ENCODE measurements around the gene HOXA7. TPM values are rescaled to one million over a fixed set of nuclear protein-coding genes. Genes with fewer than 3 reads are reported as not detected.

Gene HOXA7
- total and polyA plus RNA-seq, 11 donors: 0.29 TPM; not detected in 10

DNA sequence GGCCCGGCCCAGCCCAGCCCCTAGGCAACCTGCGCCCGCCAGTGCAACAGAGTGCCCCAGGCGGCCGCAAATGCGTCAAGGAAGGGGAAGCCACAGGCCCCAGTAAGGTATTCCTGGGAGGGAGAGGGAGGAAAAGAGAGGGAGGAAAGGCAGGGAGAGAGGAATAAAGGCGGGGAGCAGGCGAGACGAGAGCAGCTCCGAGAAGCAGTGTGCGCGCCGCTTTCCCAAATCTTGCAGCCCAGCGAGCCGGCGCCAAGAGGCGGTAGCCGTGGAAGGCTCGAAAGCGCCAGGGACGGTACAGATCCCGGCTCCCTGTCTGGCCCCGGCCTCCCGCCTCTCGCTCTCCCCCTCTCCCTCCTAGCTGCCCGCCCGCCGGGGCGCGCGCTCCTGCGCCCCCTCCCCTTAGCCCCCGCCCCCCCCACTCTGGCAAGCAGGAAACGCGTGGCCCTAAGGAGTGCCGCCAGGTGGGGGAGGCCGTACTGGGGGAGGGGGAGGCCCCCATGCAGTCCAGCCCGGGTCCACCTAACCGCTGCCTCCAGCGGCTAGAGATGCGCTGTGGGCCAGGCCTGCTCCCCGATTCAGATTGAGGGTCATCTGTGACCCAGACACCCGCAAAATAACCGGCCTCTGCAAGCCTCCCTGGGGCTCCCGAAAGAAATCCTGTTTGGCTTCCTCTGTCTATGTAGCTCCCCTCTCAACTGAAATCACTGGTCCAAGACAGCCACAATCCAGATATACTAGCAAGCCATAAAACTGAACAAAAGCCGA is 13.4 kb upstream of the HOXA7 start:
- peak overlapping the region in 1 of 12 donors; percentile 91 for H3K27ac ChIP-seq
- no peak for TF ChIP-seq POLR2A (IDR thresholded peaks at IDR 0.05)
- TF ChIP-seq, protein P1, sequence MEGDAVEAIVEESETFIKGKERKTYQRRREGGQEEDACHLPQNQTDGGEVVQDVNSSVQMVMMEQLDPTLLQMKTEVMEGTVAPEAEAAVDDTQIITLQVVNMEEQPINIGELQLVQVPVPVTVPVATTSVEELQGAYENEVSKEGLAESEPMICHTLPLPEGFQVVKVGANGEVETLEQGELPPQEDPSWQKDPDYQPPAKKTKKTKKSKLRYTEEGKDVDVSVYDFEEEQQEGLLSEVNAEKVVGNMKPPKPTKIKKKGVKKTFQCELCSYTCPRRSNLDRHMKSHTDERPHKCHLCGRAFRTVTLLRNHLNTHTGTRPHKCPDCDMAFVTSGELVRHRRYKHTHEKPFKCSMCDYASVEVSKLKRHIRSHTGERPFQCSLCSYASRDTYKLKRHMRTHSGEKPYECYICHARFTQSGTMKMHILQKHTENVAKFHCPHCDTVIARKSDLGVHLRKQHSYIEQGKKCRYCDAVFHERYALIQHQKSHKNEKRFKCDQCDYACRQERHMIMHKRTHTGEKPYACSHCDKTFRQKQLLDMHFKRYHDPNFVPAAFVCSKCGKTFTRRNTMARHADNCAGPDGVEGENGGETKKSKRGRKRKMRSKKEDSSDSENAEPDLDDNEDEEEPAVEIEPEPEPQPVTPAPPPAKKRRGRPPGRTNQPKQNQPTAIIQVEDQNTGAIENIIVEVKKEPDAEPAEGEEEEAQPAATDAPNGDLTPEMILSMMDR (IDR thresholded peaks at IDR 0.05): no peak
- intact Hi-C loops (cut with DNase I): loop anchor here in 8 of 10 donors (10.0 kb wide), 6 partner anchors 805 to 1315 kb away; no protein-coding TSS in a partner anchor
- peaks cover 91 to 100% (median 99%) of the 10 kb centered on the region in 9 donors for H3K27me3 ChIP-seq
- H3K4me1 ChIP-seq: peaks cover 0 to 63% (median 21%) of the 10 kb centered on the region in 12 donors
- H3K9me3 ChIP-seq: no peaks in the 10 kb centered on the region
- peak in 2 of 5 donors; percentile 17 to 56 for DNase-seq
- no peaks in the 10 kb centered on the region for H3K36me3 ChIP-seq
- WGBS, 4 donors: 2 to 7% (median 5%) methylated on average over 25 to 46 of the region's 46 CpGs
- H3K4me3 ChIP-seq: peak overlapping the region in 1 of 12 donors; percentile 12
- ATAC-seq: no peak

DNA sequence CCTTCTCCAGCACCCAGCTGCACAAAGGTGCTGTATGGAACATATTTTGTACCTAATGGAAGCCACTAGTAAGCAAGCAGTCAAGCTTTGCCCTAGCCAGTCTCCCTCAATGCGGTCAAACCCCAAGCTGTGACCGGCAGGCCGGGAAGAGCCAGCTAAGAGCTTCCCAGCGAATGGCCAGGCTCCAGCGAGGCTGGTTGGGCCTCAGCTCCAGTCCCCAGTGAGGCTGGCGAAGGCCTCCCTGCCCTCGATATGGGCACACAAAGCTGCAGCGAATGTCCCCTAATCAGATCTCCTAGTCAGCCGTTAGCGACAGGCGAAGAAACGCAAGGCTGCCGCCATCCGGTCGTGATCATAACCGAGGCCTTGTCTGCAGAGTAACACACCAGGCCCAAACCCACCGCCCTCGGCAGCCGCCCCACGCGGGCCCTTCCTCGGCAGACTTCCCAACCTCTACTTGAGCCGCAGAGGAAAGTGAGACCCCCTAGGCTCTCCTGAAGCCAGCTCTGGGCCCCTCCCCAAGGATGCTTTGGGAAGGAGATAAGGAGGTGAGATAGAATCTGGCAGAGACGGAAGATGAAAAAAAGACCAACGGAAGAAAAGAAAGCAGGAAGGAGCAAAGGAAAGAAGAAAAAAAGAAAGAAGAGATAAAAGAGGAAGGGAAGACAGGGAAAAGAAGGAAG is 11.9 kb upstream of the HOXA7 start:
- 13 to 23% (median 19%) methylated on average over 15 to 25 of the region's 25 CpGs for WGBS, 4 donors
- Histone ChIP-seq H3K4me3 (no peak overlapping the region), H3K36me3 (no peaks in the 10 kb centered on the region), H3K4me1 (peaks cover 0 to 63% (median 16%) of the 10 kb centered on the region in 12 donors), H3K27me3 (peaks cover 90 to 100% (median 99%) of the 10 kb centered on the region in 9 donors), H3K27ac (peak overlapping the region in 1 of 12 donors; percentile 91), H3K9me3 (no peaks in the 10 kb centered on the region)
- ATAC-seq: no peak
- intact Hi-C loops (cut with DNase I): loop anchor here in 7 of 10 donors (10.0 kb wide), 6 partner anchors 804 to 1314 kb away; no protein-coding TSS in a partner anchor
- no peak for TF ChIP-seq POLR2A (IDR thresholded peaks at IDR 0.05)
- TF ChIP-seq, protein P1 (IDR thresholded peaks at IDR 0.05): no peak
- peak in 2 of 5 donors; percentile 1 to 49 for DNase-seq

DNA sequence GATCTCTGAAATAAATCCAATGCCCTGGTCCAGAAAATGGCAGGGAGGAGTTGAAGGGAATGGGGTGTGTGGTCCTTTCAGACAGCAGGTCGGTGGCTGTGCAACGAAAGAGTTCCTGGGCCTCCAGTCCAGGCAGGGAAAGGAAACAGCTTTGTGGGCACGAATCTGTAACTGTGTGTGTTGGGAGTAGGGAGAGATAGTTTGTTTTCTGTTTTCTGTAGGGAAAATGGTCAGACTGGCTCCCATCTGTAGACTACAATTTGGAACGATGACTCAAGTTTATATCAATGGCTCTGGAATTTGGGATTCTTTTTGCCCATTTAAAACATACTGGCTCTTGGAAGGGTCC is 11.4 kb upstream of the HOXA7 start:
- DNase-seq (no peak), ATAC-seq (no peak)
- peaks cover 0 to 58% (median 11%) of the 10 kb centered on the region in 12 donors for H3K4me1 ChIP-seq
- WGBS, 4 donors: 18 to 31% (median 26%) methylated on average over 4 of the region's 4 CpGs
- H3K27me3 ChIP-seq: peaks cover 87 to 100% (median 99%) of the 10 kb centered on the region in 9 donors
- TF ChIP-seq POLR2A (IDR thresholded peaks at IDR 0.05): no peak
- TF ChIP-seq, protein P1 (IDR thresholded peaks at IDR 0.05): no peak
- no peaks in the 10 kb centered on the region for H3K9me3 ChIP-seq
- H3K4me3 ChIP-seq: no peak overlapping the region
- intact Hi-C loops (cut with DNase I): loop anchor here in 7 of 10 donors (10.0 kb wide), 6 partner anchors 803 to 1313 kb away; no protein-coding TSS in a partner anchor
- no peaks in the 10 kb centered on the region for H3K36me3 ChIP-seq
- peak overlapping the region in 1 of 12 donors; percentile 91 for H3K27ac ChIP-seq

Measured in heart left ventricle (tissue), 16 donors.